ENCODE data around the gene PRKRA.
A peak's percentile ranks its signal among the peaks of the same experiment; 100 is the strongest.
"Not testable (repeated sequence)": the region's sequence is repeated elsewhere in the genome, so short reads cannot be mapped to it uniquely, and the experiment has no call there.

Gene PRKRA

DNA sequence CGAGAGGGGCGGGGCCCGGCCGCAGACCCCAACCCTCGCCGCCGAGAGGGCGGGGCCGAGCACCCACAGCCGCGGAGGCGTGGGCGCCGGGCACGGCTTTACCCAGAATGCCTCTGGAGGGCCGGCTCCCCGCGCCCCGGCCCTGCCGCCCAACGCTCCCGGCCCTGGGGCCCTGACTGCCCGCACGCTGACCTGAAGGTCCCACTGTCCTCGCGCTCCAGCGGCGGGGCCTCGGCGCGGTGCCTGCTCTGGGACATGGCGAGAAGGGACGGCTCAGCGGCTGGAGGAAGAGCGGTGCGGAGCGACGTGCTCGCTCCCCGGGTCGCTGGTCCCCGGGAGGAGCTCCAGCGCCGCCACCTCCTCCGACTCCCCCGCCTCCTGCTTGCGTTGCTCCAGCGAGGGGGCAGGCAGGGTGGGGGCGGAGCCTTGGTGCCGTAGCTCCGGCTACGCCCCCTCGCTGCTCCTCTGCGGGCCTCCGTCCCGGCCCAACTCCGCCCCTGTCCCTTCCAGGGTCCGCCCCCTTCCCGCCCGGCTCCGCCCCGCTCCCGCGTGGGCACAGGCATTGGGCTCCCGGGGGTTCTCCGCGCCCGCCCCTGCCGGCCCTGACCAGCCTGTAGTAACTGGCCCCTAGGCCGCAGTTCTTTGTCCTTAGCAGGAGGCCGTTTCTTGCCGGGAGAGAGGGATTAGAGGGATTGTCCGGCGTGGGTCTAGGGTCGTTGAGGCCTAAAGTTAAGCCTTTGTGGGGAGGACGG lies at the start of gene PRKRA, which contains the start of gene PJVK:
PRKRA (minus strand) TSS at position 402 of the 752 bp plus-strand sequence; CDS start at position 257, 145 bp downstream.
PJVK (plus strand) TSS at position 605 of the 752 bp plus-strand sequence. CDS start 2,032 bp downstream, outside the sequence.
- DNase-seq: peak; percentile 95

DNA sequence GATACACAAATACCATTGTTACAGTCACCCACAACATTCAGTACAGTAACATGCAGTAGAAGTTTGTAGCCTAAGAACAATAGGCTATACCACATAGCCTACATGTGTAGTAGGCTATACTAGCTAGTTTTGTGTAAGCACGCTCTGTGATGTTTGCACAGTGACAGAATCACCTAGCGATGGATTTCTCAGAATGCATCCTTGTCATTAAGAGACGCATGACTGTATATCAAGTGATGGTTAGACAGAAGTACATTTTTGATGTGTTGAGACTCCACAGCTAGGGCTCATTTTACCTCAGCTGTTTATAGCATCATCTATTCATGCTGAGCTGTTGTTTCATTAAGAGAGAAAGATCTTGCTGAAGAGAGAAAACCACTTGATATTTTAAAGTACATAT lies 48.7 kb upstream of the PRKRA start:
- no peak for DNase-seq

DNA sequence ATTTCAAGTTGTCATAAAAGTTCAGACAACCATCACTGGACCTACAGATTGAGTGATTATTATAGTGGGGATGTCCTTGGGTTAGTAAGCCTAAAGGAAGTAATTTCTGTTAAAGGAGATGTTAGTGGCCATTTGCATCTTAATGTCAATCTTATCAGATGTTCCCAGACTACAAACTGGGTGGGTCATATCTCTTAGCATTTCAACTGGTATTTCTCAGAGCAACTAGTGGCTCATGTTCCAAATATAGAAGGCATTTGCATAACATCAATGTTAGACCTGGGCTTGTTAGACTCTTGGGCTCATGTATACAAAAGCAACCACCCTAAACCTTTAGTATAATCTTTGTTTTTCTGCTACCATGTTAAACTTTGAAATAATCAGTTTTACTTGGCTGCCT lies 47.2 kb upstream of the PRKRA start:
- DNase-seq: no peak

DNA sequence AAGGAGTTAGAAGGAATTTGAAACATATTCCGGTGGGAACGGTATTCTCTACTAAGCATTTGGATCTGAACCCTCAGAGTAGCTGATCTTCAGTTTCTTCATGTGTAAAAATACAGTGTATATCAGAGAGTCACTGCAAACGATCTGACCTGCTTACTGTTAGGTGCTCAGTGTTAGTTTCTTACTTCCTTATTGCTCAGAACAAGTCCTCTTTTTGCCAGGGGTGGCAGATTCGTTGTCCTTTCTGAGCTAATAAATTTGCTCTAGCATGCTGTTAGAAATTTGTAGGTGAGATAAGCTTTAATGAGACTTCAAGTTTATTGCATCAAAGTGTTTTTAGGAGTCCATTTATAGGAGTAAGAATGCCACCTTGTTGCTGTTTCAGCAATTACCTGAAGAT lies 45.1 kb upstream of the PRKRA start:
- no peak for DNase-seq

DNA sequence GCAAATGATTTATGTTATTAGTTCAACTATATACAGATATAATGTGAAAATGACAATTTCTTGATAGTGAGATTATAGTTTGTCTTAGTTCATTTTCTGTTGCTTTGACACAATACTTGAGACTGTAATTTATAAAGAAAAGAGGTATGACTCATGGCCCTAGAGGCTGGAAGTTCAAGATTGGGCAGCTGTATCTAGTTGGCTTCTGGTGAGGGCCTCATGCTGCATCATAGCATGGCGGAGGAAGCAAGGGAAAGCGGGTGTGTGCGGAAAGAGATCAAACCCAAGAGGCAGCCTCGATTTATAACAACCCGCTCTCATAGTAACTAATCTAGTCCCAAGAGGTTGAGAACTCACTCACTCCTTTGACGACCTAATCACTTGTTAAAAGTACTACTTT lies 40.6 kb upstream of the PRKRA start:
- DNase-seq: no peak

DNA sequence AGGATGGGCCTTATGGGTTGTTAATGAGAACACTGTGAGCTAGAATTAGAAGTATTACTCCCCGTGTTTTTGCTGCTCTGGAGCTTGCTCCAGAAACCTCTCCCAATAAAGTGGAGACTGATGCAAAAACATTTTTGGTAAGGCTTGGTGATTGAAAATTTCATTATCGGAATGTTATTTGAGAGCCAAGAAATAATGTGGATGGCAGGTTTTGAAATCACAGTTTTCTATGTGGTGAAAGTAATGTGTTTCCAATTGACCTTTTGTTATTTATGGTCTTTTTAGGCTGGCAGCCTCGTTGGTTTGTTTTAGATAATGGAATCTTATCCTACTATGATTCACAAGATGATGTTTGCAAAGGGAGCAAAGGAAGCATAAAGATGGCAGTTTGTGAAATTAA lies 34.4 kb upstream of the PRKRA start:
- DNase-seq: no peak

DNA sequence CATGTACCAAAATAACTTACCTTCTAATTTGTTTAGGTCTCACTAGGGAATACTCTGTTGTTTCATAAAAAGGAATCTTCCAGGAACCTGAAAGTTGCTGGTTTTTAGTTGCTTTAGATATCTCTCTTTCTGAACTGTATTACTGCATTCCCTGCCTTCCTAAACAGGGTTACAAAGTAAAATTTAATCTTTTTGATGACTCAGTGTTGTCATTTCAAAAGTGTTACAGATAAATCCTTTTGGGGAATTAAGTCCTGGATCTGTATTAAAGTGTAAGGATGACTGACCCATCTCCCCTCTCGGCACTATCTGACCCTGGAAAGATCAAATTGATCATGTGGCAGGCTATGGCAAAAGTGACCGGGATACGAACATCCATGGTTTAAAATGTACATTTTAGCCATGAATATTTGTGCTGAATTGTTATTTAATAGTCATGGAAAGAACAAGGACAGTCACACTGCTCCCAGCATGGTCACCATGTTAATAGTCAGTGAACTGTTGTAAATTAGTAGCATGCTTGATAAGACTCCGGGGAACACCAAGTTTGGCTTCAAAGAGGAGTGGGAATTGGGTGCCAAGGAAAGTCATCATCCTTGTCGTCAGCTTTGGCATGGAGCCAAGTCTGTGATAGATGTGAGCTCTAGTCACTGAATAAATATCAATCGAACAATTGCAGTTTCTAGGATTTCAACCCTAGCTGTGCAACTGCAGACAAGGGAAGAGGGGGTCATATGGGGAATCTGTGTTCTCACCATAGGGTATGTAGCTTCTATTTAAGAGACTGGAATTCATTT lies 33.5 kb upstream of the PRKRA start:
- DNase-seq: no peak

DNA sequence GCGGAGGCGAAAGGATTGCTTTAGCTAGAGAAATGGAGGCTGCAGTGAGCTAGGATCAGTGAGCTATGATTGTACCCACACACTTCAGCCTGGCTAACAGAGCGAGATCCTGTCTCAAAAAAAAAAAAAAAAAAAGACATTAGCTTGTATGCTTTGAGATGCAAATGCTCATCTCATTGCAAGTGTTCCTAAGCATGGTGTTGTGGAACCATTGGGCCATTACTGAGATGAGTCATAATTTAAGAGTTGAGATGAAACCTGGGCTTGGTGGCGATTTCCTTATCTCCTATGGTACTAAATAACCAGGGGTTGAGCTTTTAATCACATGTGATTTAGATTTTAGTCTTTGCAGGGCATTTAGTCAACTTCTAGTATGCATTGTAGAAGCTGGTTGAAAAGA lies 31.5 kb upstream of the PRKRA start:
- DNase-seq: no peak

DNA sequence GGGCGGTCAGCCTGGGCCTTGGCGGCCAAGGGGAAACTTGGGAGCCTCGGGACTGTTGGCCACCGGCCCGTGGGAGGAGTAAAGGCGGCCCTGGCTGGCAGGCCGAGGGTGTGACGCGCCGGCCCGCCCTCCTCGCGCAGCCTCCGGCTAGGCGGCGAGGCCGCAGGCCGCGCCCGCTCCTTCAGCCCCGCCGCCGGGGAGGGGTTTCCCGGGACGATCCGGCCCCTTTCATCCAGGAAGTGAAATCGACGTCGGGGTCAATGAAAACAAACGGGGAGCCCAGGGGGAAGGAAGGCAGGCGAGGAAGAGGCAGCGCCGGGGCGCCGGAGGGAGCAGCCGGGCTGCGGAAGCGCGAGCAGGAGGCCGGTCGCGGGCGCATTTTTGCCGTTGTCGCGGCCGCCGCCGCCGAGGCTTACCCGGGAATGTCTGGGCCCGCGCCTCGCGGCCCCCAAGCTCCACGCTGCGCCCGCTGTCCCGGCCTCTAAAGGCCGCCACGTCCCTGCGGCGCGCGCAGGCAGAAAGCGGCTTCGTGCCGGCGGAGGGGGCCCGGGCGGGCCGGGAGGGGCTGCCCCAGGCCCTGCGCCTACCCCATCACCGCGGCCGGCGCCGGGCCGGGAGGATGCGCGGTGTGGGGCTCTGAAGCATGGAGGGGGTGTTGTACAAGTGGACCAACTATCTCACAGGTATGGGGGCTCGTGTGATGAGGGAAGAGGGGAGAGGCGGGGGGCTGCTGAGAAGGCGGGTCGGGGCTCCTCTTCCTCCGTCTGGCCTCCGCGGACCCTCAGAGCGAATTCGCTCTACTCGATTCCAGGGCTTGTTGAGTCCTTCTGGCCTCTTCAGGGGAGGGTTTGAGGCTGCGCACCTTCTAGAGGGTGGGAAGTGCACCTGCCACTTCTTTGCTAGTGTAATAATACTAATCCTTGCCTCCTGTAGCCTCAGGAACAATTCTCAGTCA lies 29.5 kb upstream of the PRKRA start, which contains the start of gene PLEKHA3:
PLEKHA3 (plus strand) TSS at position 231 of the 955 bp plus-strand sequence; CDS start at position 644, 413 bp downstream.
- peak; percentile 85 for DNase-seq

DNA sequence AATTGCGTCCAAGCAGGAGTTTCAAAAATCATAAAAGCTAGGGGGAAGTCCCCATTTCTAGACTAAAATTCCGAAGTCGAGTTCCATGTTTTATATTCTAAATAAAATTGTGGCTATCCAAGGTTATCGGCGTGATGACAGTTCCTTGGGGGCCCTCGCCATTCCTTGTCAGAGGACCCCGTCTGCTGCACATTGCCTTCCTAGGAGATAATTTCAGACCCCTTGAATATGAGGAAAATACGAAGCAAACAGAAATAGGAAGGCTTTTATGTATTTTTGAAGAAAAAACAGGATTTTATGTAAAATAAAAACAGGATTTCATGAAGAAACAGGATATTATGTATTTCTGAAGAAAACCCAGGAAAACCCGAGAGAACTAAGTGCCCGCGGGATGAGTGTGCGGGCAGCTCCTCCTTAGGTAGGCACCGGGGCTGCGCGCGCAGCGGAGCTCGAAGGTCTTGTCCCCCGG lies 28.8 kb upstream of the PRKRA start:
- DNase-seq: no peak

DNA sequence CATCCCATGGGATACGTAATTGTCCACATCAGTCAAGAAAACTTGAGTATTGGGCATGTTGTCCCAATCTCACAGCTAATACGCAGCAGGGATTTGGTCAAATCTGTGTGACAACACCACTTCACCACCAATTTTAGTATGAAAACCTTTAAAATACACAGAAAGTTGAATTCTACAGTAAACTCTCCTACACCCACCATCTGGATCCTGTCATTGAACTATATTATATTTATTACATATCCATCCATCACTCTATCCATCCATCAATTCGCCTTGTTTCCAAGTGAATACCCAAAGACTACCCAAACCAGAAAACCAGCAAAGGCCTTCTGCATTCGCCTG lies 28.3 kb upstream of the PRKRA start:
- no peak for DNase-seq

DNA sequence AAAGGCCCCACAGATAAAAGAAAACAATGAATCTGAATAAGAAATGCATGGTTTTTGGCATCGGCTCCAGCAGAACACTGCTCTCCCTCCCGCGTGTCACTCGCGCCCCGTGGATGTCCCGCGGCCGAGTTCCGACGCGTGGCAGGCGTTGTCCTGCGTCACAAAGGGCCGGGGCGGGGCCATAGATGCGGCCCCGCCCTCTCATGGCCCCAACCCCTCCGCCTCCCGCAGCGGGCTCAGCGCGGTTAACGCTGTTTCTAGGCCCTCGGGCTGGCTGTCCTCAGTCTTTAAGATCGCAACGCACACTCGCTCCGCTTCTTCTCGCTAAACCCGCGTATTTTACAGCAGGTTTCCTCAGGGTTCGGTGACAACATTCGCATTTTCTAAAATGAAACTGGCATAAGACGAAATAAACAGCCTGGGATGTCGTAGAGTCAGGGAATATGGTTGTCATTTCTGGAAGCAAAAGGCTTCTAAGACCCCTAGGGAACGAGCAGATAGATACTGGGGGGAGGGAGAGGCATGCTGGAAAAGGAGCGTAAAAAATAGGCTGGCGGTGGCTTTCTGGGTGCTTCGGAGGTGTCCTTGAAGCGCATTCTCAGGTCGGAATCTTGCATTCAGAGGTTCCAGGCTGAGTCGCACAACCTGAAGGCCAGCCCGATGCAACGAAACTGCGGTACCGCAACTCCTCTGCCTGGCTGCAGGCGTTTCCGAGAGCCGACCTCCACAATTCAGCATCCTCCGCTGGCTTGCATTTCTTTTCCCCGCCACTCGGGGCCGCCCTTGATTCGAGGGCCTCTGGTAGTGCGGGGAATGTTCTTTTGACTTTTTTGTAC lies 27.7 kb upstream of the PRKRA start, which contains the start of gene FKBP7:
FKBP7 (minus strand) TSS at position 162 of the 836 bp plus-strand sequence; CDS start at position 61, 101 bp downstream.
- peak; percentile 88 for DNase-seq

DNA sequence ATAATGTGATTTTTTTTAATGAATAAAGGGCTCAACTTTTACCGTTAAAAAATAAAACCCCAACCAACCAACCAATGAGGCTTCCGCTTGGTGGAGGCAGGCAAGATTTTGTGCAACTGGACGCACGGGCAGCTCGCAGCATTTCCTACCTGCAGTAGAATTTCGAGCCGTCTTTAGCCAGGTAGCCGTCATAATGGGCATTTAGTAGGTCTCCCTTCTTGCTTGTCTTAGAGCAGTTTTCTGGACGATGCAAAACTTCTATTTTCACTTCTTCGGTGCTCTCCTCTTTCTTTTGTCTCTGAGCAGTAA lies 27.1 kb upstream of the PRKRA start:
- no peak for DNase-seq

DNA sequence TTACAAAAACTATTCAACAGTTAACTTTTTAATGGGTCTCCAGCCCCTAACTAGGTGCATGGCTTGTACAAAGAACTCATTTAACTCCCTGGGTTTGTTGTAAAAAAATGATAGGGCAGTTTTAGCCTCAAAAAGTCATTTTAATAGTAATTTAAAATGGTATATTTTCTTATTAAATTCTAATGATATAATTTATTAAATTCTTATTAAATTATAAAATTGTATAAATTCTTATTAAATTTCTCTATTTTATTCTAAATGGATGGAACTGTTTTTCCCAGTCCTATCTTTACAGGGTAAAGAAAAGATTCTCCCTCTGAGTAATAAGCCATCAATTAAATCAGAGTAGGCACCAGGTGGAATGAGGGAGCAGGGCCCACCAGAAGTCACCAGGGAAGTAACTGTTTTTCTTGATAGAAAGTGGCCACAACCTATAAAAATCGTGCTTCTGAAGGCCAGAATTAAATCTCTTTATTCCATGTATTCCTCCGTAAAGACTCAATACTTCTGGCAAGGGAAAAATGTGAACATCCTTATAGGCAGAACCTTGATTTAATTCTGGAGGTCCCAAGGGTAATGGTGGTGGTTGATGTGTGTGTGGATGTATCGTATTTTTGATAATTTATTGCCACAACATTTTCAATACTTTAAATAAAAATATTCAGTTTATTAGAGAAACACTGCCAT lies 26.6 kb upstream of the PRKRA start:
- DNase-seq: no peak

DNA sequence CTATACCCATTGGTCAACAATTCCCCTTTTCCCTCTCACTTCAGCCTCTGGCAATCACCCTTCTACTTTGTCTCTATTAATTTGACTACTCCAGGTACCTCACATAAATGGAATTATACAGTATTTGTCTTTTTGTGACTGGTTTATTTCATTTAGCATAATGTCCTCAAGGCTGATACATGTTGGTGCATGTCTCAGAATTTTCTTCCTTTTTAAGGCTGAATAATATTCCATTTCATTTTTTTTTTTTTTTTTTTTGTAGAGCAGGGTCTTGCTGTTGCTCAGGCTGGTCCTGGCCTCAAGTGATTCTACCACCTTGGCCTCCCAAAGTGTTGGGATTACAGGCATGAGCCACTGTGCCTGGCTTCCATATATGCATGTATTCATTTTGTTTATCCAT lies 25.5 kb upstream of the PRKRA start:
- DNase-seq: no peak

DNA sequence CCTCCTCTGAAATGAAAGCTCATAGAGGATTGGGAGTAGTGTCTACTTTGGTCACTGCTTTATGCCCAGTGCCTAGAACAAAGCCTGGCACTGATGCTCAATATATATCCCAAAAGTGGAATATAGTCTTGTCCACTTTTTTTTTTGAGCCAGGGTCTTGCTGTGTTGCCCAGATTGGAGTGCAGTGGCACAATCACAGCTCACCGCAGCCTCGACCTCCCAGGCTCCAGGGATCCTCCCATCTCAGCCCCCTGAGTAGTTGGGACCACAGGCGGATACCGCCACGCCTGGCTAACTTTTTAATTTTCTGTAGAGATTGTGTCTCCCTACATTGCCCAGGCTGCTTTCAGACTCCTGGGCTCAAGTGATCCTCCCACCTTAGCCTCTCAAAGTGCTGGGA lies 23.6 kb upstream of the PRKRA start:
- DNase-seq: no peak

DNA sequence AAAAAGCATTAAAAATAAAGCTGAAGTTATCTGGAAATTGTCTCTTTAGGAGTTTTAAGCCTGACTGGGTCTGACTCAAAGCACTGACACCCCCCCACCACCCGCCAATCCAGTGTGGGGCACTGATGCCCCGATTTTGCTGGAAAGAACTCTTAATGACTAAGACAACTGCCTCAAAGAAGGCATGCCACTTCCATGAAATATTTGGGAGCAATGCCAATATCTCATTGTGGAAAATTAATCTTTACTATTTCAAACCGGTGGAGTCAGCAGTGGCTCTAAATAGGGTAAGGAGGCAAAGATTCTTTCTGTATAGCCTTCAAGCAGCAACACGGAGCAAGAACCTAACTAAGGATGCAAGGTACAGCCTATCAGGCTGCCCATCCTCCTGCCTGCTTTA lies 23.0 kb upstream of the PRKRA start:
- no peak for DNase-seq

DNA sequence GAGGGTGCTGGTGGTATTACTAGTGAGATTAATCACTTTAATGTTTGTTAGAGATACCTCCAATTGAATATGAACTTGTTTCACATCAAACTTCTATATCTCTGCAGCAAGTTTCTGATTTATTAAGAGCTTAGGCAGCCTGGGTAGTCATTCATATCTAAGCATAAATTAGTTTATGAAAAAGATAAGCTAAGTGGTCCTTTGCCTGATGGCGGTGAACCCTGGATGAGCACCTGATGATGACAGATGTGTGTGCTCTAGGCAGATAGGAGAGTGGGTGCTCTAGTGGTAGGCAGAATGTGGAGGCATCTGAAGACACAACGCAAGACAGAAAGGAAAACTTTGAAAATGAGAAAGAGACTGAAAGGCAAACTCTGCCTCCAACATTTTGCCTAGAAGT lies 22.4 kb upstream of the PRKRA start:
- no peak for DNase-seq

DNA sequence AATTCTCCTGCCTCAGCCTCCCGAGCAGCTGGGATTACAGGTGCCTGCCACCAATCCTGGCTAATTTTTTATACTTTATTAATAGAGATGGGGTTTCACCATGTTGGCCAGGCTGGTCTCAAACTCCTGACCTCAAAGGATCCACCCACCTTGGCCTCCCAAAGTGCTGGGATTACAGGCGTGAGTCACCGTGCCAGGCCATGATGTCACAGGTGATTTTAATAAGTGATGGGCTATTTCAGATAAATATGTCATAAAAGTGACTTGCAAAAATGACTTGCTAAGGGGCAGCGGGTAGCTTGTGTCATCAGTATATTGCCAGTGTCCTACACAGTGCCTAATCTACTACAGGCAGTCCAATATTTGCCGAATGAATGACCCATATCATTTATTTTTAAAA lies 20.3 kb upstream of the PRKRA start:
- not testable (repeated sequence) for DNase-seq

DNA sequence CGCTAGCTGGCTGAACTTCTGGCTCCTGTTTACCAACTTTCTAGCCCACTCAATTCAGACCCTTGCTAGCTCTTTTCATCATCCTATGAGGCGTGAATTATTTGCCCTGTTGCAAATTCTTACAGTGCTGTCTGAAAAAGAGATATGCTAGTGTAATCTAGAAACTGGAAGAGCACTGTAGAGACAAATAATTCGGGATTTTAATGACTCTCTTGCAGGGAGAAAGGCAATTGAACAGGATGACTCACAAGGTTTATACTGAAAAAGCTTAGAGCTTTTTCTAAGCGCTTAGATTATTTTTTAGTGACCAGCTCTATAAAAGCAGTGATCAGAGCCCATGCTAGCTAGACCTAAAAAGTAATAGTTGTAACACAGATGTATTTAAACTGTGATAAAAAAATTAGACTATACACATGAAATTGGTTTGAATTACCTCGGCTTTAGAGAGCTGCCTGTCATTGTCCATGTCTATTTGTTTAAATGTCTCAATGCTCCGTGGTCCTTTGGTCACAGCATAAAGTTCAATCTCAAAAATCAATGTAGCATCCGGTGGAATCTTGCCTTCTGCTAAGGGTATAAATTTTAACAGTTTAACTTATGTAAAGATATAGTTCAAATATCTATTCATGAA lies 18.4 kb upstream of the PRKRA start:
- no peak for DNase-seq

DNA sequence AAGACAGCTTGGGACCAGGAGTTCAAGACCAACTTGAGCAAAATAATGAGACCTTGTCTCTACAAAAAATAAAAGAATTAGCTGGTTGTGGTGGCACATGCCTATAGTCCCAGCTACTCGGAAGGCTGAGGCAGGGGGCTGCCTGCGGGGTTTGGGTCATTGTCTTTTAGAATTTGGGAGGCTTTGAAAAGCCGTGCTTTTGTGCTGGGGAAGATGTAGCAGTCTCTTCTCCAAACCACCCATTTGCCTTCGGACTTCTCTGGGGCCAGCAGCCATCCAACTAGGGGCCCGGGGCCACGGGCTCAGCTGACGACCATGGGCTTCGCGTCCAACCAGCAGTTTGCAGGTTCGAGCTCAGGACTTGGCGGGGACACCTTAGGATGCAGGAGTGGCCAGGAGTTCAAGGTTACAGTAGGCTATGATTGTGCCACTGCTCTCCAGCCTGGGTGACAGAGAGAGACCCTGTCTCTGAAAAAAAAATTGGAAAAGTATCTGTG lies 6.5 kb upstream of the PRKRA start:
- no peak for DNase-seq
